Stimulated activated CD4-positive, alpha-beta T cell treated with anti-CD3 and anti-CD28 coated beads, Interleukin-1b, Interleukin-23, amount 100 ng/mL, for 24 hours (primary cell): ENCODE results near the gene NCLN.

ENCODE experiments used
- DNase-seq, 4 experiments: peaks; one replicate each; pipeline ENCODE4 v3.0.0-alpha.2; 2020; ENCODE audit warnings: low read depth in 4 of 4, low spot score in 1 of 4

Gene NCLN

GRCh38 chr19:3252650-3253049, 66.9 kb downstream of the NCLN start:
- no peak for DNase-seq

- DNase-seq: no peak
Measured at GRCh38 chr19:3253270-3253669, 67.5 kb downstream of the NCLN start.

- DNase-seq: no peak
Measured at GRCh38 chr19:3254520-3254919, 68.8 kb downstream of the NCLN start.

- no peak for DNase-seq
Measured at GRCh38 chr19:3257071-3257470, 71.3 kb downstream of the NCLN start.
